GM20000 (cell line): Measurements from ENCODE around the gene HAUS7.

Experiments used
- DNase-seq: peaks from one replicate; pipeline ENCODE4 v3.0.0; 2012; ENCODE audit warnings: low spot score
- CTCF ChIP-seq: IDR thresholded peaks from 2 replicates; pipeline ENCODE4 v1.5.1; 2012; ENCODE audit warnings: mild to moderate bottlenecking, control low read depth; ENCODE audit errors: extremely low read depth, missing control alignments

HAUS7 gene

GRCh38 chrX:153514259-153514658 lies 43.9 kb upstream of the HAUS7 start:
- no peak for TF ChIP-seq CTCF
- no peak for DNase-seq

GRCh38 chrX:153513265-153513664 lies 42.9 kb upstream of the HAUS7 start:
- no peak for DNase-seq
- TF ChIP-seq CTCF: no peak

- TF ChIP-seq CTCF: no peak
- DNase-seq: no peak
Observed at GRCh38 chrX:153512501-153512893, 42.1 kb upstream of the HAUS7 start.

GRCh38 chrX:153511784-153512500 lies 41.6 kb upstream of the HAUS7 start:
- TF ChIP-seq CTCF: no peak
- DNase-seq: no peak

- no peak for DNase-seq
- TF ChIP-seq CTCF: no peak
Observed at GRCh38 chrX:153510383-153510782, 40.0 kb upstream of the HAUS7 start.

GRCh38 chrX:153509592-153509991 lies 39.2 kb upstream of the HAUS7 start:
- TF ChIP-seq CTCF: no peak

GRCh38 chrX:153507484-153508178 lies 37.3 kb upstream of the HAUS7 start:
- peak; percentile 41 for TF ChIP-seq CTCF
- peak; percentile 92 for DNase-seq

More at GRCh38 chrX:153509592-153509991, 39.2 kb upstream of the HAUS7 start:
- DNase-seq: no peak
